T-helper 2 cell treated with Interferon-gamma antibody and Interleukin-4, amounts not matched to agents 100 ng/mL and 5 ng/mL, for 36 hours (primary cell): ENCODE measurements around the gene UBE2O. TPM values are rescaled to one million over a fixed set of nuclear protein-coding genes. Genes with fewer than 3 reads are reported as not detected.
"Not testable (repeated sequence)": the region's sequence is repeated elsewhere in the genome, so short reads cannot be mapped to it uniquely, and the experiment has no call there.

Experiments
- intact Hi-C: fragments of 100-400 bp; cut with micrococcal nuclease; formaldehyde crosslinking; loops from one replicate; pipeline ENCODE4 v1.15.1; 2023
- total RNA-seq: library from RNA; stranded (reverse); gene quantifications from 2 replicates; pipeline ENCODE4 v1.2.3, GENCODE V29; 2022

Gene UBE2O
- total RNA-seq, 1 donor from 2014 or later: 40.6 TPM

DNA sequence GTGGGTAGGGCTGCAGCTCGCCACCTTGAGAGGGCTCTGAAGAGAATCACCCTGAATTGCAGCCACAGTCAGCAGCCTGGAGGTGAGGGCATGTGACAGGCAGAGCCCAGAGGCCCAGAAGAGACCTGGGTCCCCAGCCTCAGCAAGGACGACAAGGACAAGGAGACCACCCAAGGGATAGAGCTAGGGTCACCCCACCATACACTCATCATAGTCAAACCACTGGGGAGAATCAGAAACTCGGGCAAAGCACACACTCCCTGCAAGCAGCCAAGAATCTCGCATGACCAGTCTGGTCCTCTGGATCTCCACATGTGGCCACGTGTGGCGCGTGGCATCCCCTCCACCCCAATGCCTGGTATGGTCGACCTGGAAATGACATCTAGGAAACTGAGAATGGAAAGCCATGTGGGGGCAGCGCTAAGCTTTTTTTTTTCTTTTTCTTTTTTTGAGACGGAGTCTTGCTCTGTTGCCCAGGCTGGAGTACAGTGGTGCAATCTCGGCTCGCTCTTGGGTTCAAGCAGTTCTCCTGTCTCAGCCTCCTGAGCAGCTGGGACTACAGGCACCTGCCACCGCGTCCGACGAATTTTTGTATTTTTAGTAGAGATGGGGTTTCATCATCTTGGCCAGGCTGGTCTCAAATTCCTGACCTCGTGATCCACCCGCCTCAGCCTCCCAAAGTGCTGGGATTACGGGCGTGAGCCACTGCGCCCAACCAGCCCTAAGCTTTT, 73.1 kb downstream of the UBE2O start:
- intact Hi-C loops: no loop called here

GRCh38 chr17:76379275-76379641, 73.7 kb downstream of the UBE2O start:
- intact Hi-C loops: no loop called here

DNA sequence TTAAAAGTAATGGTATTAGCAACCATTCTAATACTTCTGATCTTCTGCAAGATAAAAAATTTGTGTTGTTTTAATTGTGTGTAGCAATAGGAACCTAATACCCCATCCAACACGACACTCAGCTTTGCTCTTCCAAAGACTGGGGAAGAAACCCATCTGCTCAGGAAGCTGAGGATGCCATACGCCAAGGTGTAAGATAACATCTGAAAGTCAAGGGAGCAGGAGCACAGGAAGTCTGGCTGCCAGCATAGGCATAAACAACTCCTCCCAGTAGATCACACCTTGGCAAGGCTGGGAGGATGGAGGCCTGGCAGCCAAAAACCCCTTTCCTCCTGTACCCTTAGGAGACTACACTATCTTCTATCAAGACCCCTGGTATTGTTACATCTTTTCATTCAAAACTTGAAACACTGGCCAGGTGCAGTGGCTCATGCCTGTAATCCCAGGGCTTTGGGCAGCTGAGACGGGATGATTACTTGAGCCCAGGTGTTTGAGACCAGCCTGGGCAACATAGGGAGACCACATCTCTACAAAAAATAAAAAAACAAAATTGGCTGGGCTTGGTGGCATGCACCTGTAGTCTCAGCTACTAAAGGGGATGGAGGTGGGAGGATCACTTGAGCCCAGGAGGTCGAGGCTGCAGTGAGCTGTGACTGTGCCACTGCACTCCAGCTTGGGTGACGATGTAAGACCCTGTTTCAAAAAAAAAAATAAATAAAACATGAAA, 74.2 kb downstream of the UBE2O start:
- intact Hi-C loops: no loop called here

DNA sequence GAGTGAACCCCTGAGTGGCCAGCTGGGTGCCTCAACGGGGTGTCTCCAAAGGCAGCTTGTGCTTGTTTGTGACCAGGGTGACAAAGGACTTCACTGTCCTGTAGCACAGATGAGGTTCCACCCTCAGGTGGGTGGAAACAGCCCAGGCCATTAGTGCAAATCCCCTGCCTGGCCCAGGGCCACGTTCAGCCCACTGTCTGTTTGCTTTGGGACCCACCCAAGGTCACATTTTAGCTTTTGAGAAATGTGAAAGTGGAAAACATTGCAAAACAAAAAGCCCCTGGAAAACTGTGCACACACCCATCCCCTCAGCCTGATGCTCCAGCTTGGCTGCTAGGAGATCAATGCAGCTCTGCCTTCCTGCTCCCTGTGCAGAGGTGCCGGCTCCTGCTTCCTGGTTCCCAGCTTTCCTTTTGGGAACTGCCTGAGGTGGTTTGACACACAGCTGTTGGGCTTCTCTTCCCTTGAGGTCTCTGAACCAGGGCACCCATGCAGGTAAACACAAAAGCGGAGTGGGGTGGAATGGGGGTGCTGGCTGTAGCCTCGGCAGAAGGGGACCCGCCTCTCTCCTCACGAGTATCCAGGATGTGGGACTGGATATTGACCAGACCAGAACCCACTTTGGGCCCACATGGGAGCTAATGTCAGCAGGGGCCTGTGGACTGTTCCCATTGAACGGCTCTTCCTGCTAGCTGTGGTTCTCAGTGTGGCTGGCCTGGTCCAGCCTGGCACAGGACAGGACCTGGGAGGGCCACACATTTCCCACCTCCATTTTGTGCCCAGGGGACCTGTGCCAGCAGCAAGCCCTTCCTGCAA, 76.4 kb downstream of the UBE2O start:
- intact Hi-C loops: no loop called here

DNA sequence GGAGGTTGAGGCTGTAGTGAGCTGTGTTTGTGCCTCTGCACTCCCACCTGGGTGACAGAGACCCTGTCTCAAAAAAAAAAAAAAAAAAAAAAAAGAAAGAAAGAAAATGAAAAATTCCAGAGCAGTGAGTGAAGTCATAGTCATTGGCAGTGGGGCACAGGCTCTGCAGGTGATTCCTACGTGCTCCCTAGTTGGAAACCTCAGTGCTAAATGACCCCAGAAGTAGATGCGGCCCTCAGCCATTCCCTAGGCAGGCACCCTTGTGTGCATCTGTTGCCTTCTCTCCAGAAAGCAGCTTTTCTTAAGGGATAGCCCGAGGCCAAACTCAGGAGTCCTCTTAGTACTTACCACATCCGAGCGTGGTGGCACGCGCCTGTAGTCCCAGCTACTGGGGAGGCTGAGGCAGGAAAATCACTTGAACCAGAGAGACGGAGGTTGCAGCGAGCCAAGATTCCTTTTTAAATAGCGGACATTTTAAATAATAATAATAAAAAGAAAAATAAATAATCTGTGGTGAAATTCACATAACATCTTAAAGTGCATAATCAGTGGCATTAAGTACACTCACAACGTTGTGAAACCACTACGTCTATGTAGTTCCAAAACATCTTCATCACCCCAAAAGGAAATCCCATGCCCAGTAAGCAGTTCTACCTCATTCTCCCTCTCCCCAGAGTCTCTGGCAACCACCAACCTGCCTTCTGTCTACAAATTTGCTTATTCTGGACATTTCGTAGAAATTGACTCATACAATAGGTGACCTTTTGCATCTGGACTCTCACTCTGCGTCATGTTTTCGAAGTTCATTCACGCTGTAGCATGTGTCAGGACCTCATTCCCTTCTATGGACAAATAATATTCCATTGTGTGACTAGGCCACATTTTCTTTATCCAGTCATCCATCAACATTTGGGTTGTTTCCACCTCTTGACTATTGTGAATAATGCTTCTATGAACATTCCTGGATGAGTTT, 81.0 kb downstream of the UBE2O start:
- intact Hi-C loops: no loop called here

- intact Hi-C loops: no loop called here
Measured at GRCh38 chr17:76370261-76370993, 82.5 kb downstream of the UBE2O start.

- intact Hi-C loops: no loop called here
Measured at GRCh38 chr17:76369804-76370203, 83.1 kb downstream of the UBE2O start.

DNA sequence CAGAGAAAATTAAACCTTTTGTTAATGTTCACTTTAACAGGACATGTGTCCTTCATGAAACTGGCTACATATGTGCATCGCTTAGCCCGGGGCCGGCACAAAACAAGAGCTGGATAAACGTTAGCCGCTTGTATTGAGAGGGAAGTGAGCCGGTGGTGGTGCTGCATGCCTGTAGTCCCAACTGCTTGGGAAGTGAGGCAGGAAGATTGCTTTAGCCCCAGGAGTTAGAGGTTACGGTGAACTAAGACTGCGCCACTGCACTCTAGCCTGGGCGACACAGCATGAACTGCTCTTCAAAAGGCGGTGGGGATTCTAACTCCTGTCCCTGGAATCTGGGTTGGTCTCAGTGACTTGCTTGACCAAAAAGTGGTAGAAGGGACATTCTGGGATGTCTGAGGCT, 83.6 kb downstream of the UBE2O start:
- intact Hi-C loops: no loop called here

DNA sequence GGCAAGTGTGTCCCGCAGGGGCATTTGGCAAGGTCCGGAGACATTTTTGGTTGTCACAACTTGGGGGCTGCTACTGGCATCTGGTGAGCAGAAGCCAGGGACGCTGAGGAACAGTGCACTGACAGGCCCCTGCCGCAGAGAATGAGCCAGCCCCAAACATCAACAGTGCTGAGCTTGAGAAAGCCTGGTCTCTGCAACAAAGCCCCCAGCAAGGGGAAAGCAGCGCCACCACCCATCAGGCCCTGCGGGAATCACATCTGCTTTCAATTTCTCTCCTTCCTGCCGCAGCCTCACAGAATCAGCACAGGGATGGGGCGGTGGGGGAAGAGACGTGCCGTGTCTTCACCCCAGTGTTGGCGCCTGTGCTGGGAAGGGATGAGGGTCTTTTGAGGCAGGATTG, 84.4 kb downstream of the UBE2O start:
- intact Hi-C loops: no loop called here

DNA sequence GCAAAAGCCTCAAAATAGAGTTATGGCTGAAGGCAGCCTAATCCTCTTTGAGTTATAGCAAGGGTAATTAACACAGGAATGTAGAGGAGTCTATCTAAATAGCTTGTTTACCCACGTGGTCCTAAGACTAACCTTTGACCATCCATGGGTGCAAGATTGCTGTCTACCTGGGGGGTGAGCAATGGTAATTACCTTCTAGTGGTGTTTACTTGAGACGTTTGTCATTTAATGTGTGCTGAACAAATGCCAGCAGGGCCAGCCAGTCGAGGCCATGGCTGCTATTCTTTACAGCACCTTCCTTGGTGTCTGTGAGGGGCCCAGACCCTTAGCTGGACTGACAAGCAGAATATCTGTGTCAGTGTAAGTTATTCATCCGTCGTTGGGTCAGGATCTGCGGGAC, 85.3 kb downstream of the UBE2O start:
- intact Hi-C loops: no loop called here

GRCh38 chr17:76366247-76366646, 86.7 kb downstream of the UBE2O start:
- intact Hi-C loops: no loop called here

- intact Hi-C loops: no loop called here
Measured at GRCh38 chr17:76365256-76365903, 87.6 kb downstream of the UBE2O start.

DNA sequence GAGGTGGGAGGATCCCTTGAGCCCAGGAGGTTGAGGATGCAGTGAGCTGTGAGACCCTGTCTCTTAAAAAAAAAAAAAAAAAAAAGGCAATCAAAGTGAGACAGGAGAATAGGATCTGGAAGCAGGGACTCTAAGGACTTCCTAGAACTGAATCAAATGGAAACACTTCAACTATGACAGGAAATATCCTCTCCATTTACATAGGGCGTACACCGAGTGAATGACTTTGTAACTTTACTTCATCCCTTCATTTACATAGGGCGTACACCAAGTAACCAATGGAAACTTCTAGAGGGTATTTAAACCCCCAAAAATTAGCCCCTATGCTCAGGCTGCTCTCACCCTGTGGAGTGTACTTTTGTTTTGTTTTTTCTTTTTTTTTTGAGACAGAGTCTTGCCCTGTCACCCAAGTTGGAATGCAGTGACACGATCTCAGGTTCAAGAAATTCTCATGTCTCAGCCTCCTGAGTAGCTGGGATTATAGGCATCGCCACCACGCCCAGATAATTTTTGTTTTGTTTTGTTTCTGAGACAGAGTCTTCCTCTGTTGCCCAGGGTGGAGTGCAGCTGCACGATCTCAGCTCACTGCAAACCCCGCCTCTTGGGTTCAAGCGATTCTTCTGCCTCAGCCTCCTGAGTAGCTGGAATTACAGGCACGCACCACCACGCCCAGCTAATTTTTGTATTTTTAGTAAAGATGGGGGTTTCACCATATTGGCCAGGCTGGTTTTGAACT, 89.7 kb downstream of the UBE2O start:
- intact Hi-C loops: no loop called here

GRCh38 chr17:76360461-76360860, 92.5 kb downstream of the UBE2O start:
- intact Hi-C loops: no loop called here

- intact Hi-C loops: not testable (repeated sequence)
Measured at GRCh38 chr17:76359776-76360175, 93.2 kb downstream of the UBE2O start.

- intact Hi-C loops: no loop called here
Measured at GRCh38 chr17:76359375-76359774, 93.6 kb downstream of the UBE2O start.

- intact Hi-C loops: no loop called here
Measured at GRCh38 chr17:76357597-76358158, 95.3 kb downstream of the UBE2O start.

GRCh38 chr17:76356803-76357456, 96.0 kb downstream of the UBE2O start:
- intact Hi-C loops: no loop called here
